GM10266 (cell line): Measurements from ENCODE around the gene SUSD6.

Experiments
- DNase-seq: peaks from one replicate; pipeline ENCODE4 v3.0.0; 2012; ENCODE audit errors: extremely low spot score
- CTCF ChIP-seq: IDR thresholded peaks from 2 replicates; pipeline ENCODE4 v1.5.1; 2012; ENCODE audit warnings: mild to moderate bottlenecking, low read depth; ENCODE audit not compliant: control insufficient read depth, insufficient read depth; ENCODE audit errors: missing control alignments

Gene SUSD6

GRCh38 chr14:69708049-69708448, 96.7 kb downstream of the SUSD6 start:
- no peak for DNase-seq
- TF ChIP-seq CTCF = no peak

GRCh38 chr14:69708586-69709560, 97.5 kb downstream of the SUSD6 start:
- DNase-seq = no peak
- no peak for TF ChIP-seq CTCF

- DNase-seq = no peak
- TF ChIP-seq CTCF = no peak
Observed at GRCh38 chr14:69710378-69710777, 99.0 kb downstream of the SUSD6 start.

GRCh38 chr14:69711065-69711464, 99.7 kb downstream of the SUSD6 start:
- no peak for TF ChIP-seq CTCF
- no peak for DNase-seq

GRCh38 chr14:69711477-69711876, 100.1 kb downstream of the SUSD6 start:
- no peak for DNase-seq
- no peak for TF ChIP-seq CTCF

- TF ChIP-seq CTCF = no peak
Observed at GRCh38 chr14:69711881-69712560, 100.6 kb downstream of the SUSD6 start.

More at GRCh38 chr14:69711881-69712560, 100.6 kb downstream of the SUSD6 start:
- DNase-seq = no peak
